OCI-LY3 (cell line): ENCODE data around the gene EYS.
A peak's percentile ranks its signal among the peaks of the same experiment; 100 is the strongest.

Experiments used
- H2AFZ ChIP-seq: fragments of 200-600, 300-600 bp; shearing (Covaris generic); 2 replicates; pipeline ENCODE4 v1.6.0; 2014; ENCODE audit warnings: antibody characterized with exemption, low read depth, low read length
- H3K27ac ChIP-seq: fragments of 200-600, 300-600 bp; sonication (generic); 2 replicates; pipeline ENCODE4 v1.5.1; 2014; ENCODE audit warnings: mild to moderate bottlenecking, low read length, moderate library complexity, mixed read lengths
- H3K27me3 ChIP-seq: fragments of 200-600, 300-600 bp; sonication (generic); 2 replicates; pipeline ENCODE4 v1.6.1; 2014; ENCODE audit warnings: low read depth, low read length, mixed read lengths
- H3K36me3 ChIP-seq: fragments of 200-600, 300-600 bp; sonication (generic); replicated peaks from 2 replicates; pipeline ENCODE3; 2014; ENCODE audit warnings: low read depth, low read length, mixed read lengths
- H3K4me1 ChIP-seq: fragments of 300-600, 200-600 bp; sonication (generic); 2 replicates; pipeline ENCODE4 v1.6.1; 2014; ENCODE audit warnings: low read length, mixed read lengths
- H3K4me2 ChIP-seq: fragments of 200-600, 300-600 bp; sonication (generic); 2 replicates; pipeline ENCODE4 v1.6.1; 2014; ENCODE audit warnings: low read length, mixed read lengths
- H3K4me3 ChIP-seq: fragments of 300-600, 200-600 bp; sonication (generic); 2 replicates; pipeline ENCODE4 v1.5.1; 2014; ENCODE audit warnings: antibody characterized with exemption, mild to moderate bottlenecking, low read length, moderate library complexity
- H3K79me2 ChIP-seq: fragments of 300-600, 200-600 bp; shearing (Covaris generic); 2 replicates; pipeline ENCODE4 v1.6.1; 2014; ENCODE audit warnings: mild to moderate bottlenecking, low read length, mixed read lengths
- H3K9ac ChIP-seq: fragments of 300-600, 200-600 bp; shearing (Covaris generic); 2 replicates; pipeline ENCODE4 v1.6.0; 2014; ENCODE audit warnings: mild to moderate bottlenecking, low read length, moderate library complexity
- H3K9me3 ChIP-seq: fragments of 200-600, 300-600 bp; shearing (Covaris generic); 2 replicates; pipeline ENCODE4 v1.6.1; 2014; ENCODE audit warnings: low read length, mixed read lengths; ENCODE audit not compliant: insufficient read depth
- H4K20me1 ChIP-seq: fragments of 200-600, 300-600 bp; sonication (generic); 2 replicates; pipeline ENCODE4 v1.6.1; 2016; ENCODE audit warnings: low read length, mixed read lengths; ENCODE audit not compliant: insufficient read depth
- CTCF ChIP-seq: fragments of 200-600, 300-600 bp; sonication (generic); IDR thresholded peaks from 2 replicates; pipeline ENCODE4 v1.5.1; 2014; ENCODE audit warnings: antibody characterized with exemption, low read length, low read depth
- EZH2phosphoT487 ChIP-seq: fragments of 200-600 bp; shearing (Covaris generic); IDR thresholded peaks from 2 replicates; pipeline ENCODE4 v1.6.1; 2018; ENCODE audit warnings: antibody characterized with exemption, mixed run types, low read depth

Gene EYS

DNA sequence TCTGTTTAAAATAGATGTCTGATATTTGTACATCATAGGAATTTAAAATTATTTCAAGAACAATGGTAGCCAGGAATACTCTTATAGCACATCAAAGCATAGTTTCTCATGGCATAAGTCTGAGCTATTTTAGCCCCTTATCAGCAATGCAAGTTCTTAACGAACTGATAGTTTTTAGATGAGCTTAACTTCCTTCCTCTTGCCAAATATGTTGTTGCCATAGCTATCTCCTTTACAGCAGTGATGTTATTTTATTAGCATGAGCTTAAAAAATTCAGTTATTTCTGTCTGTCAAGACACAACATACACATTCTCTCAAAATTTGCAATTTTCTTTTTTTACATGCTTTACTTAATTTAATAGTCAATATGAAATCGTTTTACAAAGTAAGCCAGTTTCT lies 1204.2 kb downstream of the EYS start:
- no peak for TF ChIP-seq EZH2phosphoT487
- TF ChIP-seq CTCF = no peak
- H3K27ac ChIP-seq = no peak overlapping the region
- H3K4me2 ChIP-seq = no peak overlapping the region

GRCh38 chr6:64497634-64498033 lies 1209.4 kb downstream of the EYS start:
- Histone ChIP-seq H3K4me1 (no peaks in the 10 kb centered on the region), H3K27ac (no peak overlapping the region), H3K4me3 (no peak overlapping the region), H4K20me1 (no peaks in the 10 kb centered on the region), H2AFZ (no peak overlapping the region), H3K79me2 (no peaks in the 10 kb centered on the region), H3K36me3 (no peaks in the 10 kb centered on the region), H3K4me2 (no peak overlapping the region), H3K27me3 (no peaks in the 10 kb centered on the region), H3K9ac (no peak overlapping the region), H3K9me3 (no peaks in the 10 kb centered on the region)
- TF ChIP-seq EZH2phosphoT487 (no peak), CTCF (no peak)

More for the DNA sequence above, 1204.2 kb downstream of the EYS start:
- no peaks in the 10 kb centered on the region for H3K9me3 ChIP-seq
- no peak overlapping the region for H3K9ac ChIP-seq
- H3K4me1 ChIP-seq = no peaks in the 10 kb centered on the region
- no peaks in the 10 kb centered on the region for H3K36me3 ChIP-seq
- H2AFZ ChIP-seq = no peak overlapping the region
- H4K20me1 ChIP-seq = no peaks in the 10 kb centered on the region
- no peaks in the 10 kb centered on the region for H3K79me2 ChIP-seq
- no peak overlapping the region for H3K4me3 ChIP-seq
- H3K27me3 ChIP-seq = no peaks in the 10 kb centered on the region

- no peaks in the 10 kb centered on the region for H3K9me3 ChIP-seq
- no peak for TF ChIP-seq EZH2phosphoT487
- TF ChIP-seq CTCF = no peak
- no peaks in the 10 kb centered on the region for H4K20me1 ChIP-seq
- H3K4me1 ChIP-seq = no peaks in the 10 kb centered on the region
- peak overlapping the region; percentile 46; the same call in 1 of the 2 replicates for H2AFZ ChIP-seq
- H3K36me3 ChIP-seq = no peaks in the 10 kb centered on the region
- H3K27ac ChIP-seq = no peak overlapping the region
- no peaks in the 10 kb centered on the region for H3K79me2 ChIP-seq
- no peak overlapping the region for H3K4me3 ChIP-seq
- no peaks in the 10 kb centered on the region for H3K27me3 ChIP-seq
- no peak overlapping the region for H3K9ac ChIP-seq
- no peak overlapping the region for H3K4me2 ChIP-seq
Measured at GRCh38 chr6:64489763-64490162, 1217.3 kb downstream of the EYS start.

DNA sequence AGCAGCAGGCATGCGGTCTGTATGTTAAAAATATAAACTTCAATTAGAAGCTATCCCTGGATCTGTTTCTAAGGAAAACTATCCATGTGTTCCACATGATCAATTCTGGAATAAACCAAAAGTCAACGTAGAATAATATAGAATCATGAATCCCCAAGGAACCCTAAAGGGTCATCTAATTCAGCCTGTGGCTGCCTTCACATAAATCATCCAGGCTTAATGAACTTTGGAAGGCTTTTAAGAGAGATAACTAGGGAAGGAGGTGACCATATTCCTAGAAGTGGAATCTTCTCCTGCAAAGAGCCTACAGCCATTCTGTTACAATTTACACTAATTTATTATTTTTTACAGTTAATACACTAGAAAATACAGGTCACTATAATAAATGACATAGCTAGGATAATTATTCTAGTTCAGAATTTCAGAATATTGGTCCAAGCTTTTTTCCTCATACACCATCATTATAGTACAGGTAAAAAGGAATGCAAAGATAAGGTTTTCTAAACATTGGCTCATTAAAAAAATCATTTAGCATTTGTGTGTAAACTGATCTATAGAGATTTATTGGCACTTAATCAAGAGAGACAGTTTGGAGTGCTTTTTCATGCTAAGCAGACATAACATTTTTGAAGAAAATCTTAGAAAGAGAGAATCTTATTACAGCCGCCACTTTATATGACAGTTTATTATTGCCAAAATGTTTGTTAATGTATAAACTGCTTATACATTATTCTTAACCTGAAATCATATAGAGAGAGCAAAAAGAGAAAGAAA lies 1220.3 kb downstream of the EYS start:
- H3K79me2 ChIP-seq = no peaks in the 10 kb centered on the region
- no peak overlapping the region for H3K9ac ChIP-seq
- H2AFZ ChIP-seq = no peak overlapping the region
- no peaks in the 10 kb centered on the region for H4K20me1 ChIP-seq
- no peak overlapping the region for H3K27ac ChIP-seq
- no peaks in the 10 kb centered on the region for H3K27me3 ChIP-seq
- TF ChIP-seq CTCF (no peak), EZH2phosphoT487 (no peak)
- H3K9me3 ChIP-seq = no peaks in the 10 kb centered on the region
- H3K4me3 ChIP-seq = no peak overlapping the region
- H3K4me2 ChIP-seq = no peak overlapping the region
- peaks cover 8% of the 10 kb centered on the region for H3K4me1 ChIP-seq
- no peaks in the 10 kb centered on the region for H3K36me3 ChIP-seq
